ENCODE data around the gene NOTCH4. TPM values are rescaled to one million over a fixed set of nuclear protein-coding genes. Genes with fewer than 3 reads are reported as not detected.

Gene NOTCH4
- 2.8 and 3.5 TPM in 2 replicates for total RNA-seq (2014; rRNA removed; shearing (Covaris generic))
- 2.6 and 2.7 TPM in 2 replicates for polyA plus RNA-seq (2016; fragmentation: Nextera tagmentation; extraction: Ambion mirVana)
- long read RNA-seq, partial matches to known transcripts = 3 of 3 reads
- long read RNA-seq, other reads (novel, unspliced or antisense) = 0 of 3 reads

- peaks cover 7% of the 10 kb centered on the region for H3K27me3 Mint-ChIP-seq (ENCODE audit: insufficient read depth, low read depth, poor library complexity)
- no peak within 1 kb of the TSS for H3K4me2 ChIP-seq
- no peak within 1 kb of the TSS for H3K27ac ChIP-seq (ENCODE audit: low read depth)
- no peak within 1 kb of the TSS for H3K4me3 ChIP-seq
- H3K36me3 ChIP-seq (ENCODE audit: insufficient read depth) = no peaks in the 10 kb centered on the region
- TF ChIP-seq ZNF114 (CRISPR knock-in tag; IDR thresholded peaks at IDR 0.05) = no peak
- no peak for TF ChIP-seq STAT1 (IDR thresholded peaks at IDR 0.05; ENCODE audit: unreplicated experiment)
- TF ChIP-seq REST (IDR thresholded peaks at IDR 0.05; ENCODE audit: unreplicated experiment) = no peak
- no peak for TF ChIP-seq POLR2AphosphoS5 (IDR thresholded peaks at IDR 0.05; ENCODE audit: low read depth)
- no peak for TF ChIP-seq JUNB (IDR thresholded peaks at IDR 0.05; ENCODE audit: unreplicated experiment)
- no peak for TF ChIP-seq ZNF331 (CRISPR knock-in tag; IDR thresholded peaks at IDR 0.05; ENCODE audit: low read depth)
- TF ChIP-seq, protein P1, sequence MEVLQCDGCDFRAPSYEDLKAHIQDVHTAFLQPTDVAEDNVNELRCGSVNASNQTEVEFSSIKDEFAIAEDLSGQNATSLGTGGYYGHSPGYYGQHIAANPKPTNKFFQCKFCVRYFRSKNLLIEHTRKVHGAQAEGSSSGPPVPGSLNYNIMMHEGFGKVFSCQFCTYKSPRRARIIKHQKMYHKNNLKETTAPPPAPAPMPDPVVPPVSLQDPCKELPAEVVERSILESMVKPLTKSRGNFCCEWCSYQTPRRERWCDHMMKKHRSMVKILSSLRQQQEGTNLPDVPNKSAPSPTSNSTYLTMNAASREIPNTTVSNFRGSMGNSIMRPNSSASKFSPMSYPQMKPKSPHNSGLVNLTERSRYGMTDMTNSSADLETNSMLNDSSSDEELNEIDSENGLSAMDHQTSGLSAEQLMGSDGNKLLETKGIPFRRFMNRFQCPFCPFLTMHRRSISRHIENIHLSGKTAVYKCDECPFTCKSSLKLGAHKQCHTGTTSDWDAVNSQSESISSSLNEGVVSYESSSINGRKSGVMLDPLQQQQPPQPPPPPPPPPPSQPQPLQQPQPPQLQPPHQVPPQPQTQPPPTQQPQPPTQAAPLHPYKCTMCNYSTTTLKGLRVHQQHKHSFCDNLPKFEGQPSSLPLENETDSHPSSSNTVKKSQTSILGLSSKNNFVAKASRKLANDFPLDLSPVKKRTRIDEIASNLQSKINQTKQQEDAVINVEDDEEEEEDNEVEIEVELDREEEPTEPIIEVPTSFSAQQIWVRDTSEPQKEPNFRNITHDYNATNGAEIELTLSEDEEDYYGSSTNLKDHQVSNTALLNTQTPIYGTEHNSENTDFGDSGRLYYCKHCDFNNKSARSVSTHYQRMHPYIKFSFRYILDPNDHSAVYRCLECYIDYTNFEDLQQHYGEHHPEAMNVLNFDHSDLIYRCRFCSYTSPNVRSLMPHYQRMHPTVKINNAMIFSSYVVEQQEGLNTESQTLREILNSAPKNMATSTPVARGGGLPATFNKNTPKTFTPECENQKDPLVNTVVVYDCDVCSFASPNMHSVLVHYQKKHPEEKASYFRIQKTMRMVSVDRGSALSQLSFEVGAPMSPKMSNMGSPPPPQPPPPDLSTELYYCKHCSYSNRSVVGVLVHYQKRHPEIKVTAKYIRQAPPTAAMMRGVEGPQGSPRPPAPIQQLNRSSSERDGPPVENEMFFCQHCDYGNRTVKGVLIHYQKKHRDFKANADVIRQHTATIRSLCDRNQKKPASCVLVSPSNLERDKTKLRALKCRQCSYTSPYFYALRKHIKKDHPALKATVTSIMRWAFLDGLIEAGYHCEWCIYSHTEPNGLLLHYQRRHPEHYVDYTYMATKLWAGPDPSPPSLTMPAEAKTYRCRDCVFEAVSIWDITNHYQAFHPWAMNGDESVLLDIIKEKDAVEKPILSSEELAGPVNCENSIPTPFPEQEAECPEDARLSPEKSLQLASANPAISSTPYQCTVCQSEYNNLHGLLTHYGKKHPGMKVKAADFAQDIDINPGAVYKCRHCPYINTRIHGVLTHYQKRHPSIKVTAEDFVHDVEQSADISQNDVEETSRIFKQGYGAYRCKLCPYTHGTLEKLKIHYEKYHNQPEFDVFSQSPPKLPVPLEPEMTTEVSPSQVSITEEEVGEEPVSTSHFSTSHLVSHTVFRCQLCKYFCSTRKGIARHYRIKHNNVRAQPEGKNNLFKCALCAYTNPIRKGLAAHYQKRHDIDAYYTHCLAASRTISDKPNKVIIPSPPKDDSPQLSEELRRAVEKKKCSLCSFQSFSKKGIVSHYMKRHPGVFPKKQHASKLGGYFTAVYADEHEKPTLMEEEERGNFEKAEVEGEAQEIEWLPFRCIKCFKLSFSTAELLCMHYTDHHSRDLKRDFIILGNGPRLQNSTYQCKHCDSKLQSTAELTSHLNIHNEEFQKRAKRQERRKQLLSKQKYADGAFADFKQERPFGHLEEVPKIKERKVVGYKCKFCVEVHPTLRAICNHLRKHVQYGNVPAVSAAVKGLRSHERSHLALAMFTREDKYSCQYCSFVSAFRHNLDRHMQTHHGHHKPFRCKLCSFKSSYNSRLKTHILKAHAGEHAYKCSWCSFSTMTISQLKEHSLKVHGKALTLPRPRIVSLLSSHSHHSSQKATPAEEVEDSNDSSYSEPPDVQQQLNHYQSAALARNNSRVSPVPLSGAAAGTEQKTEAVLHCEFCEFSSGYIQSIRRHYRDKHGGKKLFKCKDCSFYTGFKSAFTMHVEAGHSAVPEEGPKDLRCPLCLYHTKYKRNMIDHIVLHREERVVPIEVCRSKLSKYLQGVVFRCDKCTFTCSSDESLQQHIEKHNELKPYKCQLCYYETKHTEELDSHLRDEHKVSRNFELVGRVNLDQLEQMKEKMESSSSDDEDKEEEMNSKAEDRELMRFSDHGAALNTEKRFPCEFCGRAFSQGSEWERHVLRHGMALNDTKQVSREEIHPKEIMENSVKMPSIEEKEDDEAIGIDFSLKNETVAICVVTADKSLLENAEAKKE (CRISPR knock-in tag; IDR thresholded peaks at IDR 0.05) = no peak
- TF ChIP-seq NANOG (IDR thresholded peaks at IDR 0.05; ENCODE audit: borderline replicate concordance) = no peak
- no peaks in the 10 kb centered on the region for H4K20me1 ChIP-seq (replicated peaks; ENCODE audit: insufficient read depth)
- H2AFZ ChIP-seq = peak within 1 kb of the TSS; percentile 72
- H3K4me1 ChIP-seq (ENCODE audit: insufficient read depth) = no peaks in the 10 kb centered on the region
- no peaks in the 10 kb centered on the region for H3K79me2 ChIP-seq (replicated peaks; ENCODE audit: insufficient read depth)
- no peak; the same call in 2 of the 3 replicates for ATAC-seq
- H3K4me1 Mint-ChIP-seq = peaks cover 12% of the 10 kb centered on the region; the same call in 2 of the 3 replicates
- no peak within 1 kb of the TSS; the same call in 1 of the 2 replicates for H3K27ac Mint-ChIP-seq
- H3K9me3 Mint-ChIP-seq = no peaks in the 10 kb centered on the region
- no peaks in the 10 kb centered on the region for H3K36me3 Mint-ChIP-seq (ENCODE audit: low read depth)
- no peaks in the 10 kb centered on the region for H3K27me3 ChIP-seq (ENCODE audit: insufficient read depth)
- no peaks in the 10 kb centered on the region for H3F3A ChIP-seq (replicated peaks; ENCODE audit: low read depth)
- no peak for DNase-seq (ENCODE audit: low spot score)
- H3K9me2 ChIP-seq (ENCODE audit: insufficient read depth) = 0 out of 2 replicates have a peak, but pooled peaks cover 3% of the 10 kb centered on the region
- H3K4me3 Mint-ChIP-seq = no peak within 1 kb of the TSS
Measured at GRCh38 chr6:32223258-32224235, at the start of gene NOTCH4. TSS of gene NOTCH4 (minus strand) at chr6:32224067. CDS start at chr6:32223928, 139 bp downstream.

All from GM23338 (cell line).